D341Med (cell line): ENCODE results near the gene ADGRD2.

Experiments used
- DNase-seq: peaks from one replicate; pipeline ENCODE4 v3.0.0; 2012; ENCODE audit warnings: low spot score

ADGRD2 gene

DNA sequence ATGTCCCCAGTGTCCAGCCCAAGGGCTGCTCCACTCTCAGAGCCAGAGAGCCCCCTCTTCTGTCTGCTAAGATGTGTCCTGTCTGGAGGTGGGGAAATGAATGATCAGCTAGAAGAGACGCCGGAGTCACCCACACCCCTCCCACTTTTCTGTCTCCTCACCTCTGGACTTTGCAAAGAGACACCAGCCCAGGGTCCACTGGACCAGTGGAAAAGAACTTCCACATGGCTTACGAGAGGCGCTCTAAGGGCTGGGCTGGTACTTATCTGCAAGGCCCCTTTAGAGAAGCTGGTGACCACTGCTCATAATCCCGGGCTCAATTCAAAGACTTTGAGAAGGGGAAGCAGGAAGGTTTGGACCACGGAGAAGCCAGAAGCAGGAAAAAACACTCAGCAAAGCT lies 47.8 kb downstream of the ADGRD2 start:
- no peak for DNase-seq

GRCh38 chr9:124498499-124499146 lies 48.4 kb downstream of the ADGRD2 start:
- no peak for DNase-seq

GRCh38 chr9:124499216-124499615 lies 49.0 kb downstream of the ADGRD2 start:
- no peak for DNase-seq

GRCh38 chr9:124500028-124500795 lies 50.0 kb downstream of the ADGRD2 start:
- DNase-seq, result no peak

GRCh38 chr9:124500796-124501611 lies 50.8 kb downstream of the ADGRD2 start:
- DNase-seq, result no peak

DNA sequence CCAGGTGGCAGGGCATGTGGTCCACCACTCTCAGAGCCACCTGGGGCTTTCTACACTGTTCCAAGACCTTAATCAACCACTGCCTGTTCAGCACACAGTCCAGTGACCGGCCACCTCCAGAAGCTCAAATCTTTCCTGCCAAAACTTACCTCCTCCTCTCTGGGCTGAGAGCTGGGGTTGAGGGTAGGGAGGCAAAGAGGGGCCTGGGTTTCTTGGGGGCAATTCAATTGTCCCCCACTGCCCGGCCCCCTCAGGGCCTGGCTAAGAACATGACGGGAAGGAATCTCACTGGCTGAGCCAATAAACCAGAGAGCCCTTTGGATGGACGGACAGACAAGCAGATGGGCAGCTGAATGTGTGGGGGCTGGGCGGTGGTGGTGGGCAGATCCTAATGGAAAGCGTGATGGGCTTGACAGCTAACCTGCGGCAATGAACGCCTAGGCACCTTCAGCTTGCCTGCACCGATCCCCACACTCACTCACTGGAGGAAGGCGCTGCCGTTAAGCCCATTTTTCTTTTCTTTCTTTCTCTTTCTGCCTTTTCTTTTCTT lies 51.6 kb downstream of the ADGRD2 start:
- no peak for DNase-seq

GRCh38 chr9:124502711-124503702 lies 52.8 kb downstream of the ADGRD2 start:
- DNase-seq, result peak; percentile 67

DNA sequence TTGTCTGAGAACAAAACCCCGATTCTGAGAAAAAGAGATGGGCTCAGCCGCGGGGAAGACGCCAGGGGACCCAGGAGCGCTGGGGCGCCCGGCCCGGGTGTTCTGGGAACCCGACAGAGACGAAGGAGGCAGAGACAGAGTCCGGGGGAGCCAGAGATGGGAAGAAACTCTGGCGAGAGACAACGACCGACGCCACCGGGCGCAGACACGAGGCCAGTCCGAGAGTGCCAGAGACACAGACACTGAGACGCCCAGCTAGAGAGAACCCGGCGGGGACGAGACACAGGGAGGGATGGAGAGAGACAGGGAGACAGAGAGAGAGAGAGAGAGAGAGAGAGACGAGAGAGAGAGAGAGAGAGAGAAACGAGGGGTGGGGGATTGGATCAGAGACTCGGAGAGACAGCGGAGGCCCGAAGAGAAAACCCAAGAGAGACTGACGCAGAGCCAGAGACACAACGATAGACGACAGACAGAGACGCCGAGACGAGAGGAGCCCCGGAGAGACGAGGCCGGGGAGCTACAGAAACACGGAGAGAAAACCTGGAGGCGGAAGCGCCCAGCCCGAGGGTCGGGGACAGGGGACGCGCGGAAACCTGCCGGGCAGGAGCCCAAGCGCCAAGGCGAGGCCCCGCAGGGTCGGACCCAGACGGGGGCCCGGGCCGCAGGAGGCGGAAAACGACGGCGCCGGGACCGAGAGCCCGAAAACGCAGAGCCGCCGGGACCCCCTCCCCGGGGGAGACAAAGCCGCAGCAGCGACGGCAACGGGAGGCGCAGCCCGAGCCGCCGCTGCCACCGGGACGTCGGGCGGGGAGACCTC lies 53.7 kb downstream of the ADGRD2 start:
- DNase-seq, result peak; percentile 55

- DNase-seq, result peak; percentile 79
These were observed 54.3 kb downstream of the ADGRD2 start for GRCh38 chr9:124504530-124505005.

- no peak for DNase-seq
These were observed 55.0 kb downstream of the ADGRD2 start for GRCh38 chr9:124505006-124505900.

GRCh38 chr9:124505901-124506346 lies 55.7 kb downstream of the ADGRD2 start:
- no peak for DNase-seq

GRCh38 chr9:124506433-124506832 lies 56.2 kb downstream of the ADGRD2 start:
- DNase-seq, result no peak

- DNase-seq, result no peak
These were observed 57.0 kb downstream of the ADGRD2 start, which contains the start of gene NR5A1 for GRCh38 chr9:124506931-124507879. Gene NR5A1 (minus strand): TSS chr9:124507399. CDS start chr9:124503395, 4,004 bp downstream.

- no peak for DNase-seq
These were observed 57.7 kb downstream of the ADGRD2 start for GRCh38 chr9:124507880-124508423.

GRCh38 chr9:124510650-124511425 lies 60.6 kb downstream of the ADGRD2 start:
- DNase-seq, result no peak

- DNase-seq, result no peak
These were observed 61.2 kb downstream of the ADGRD2 start for GRCh38 chr9:124511426-124511840.
